Inflammatory macrophage (primary cell): Measurements from ENCODE around the gene NALCN.

ENCODE experiments used
- DNase-seq, 2 donors: peaks; one replicate each; pipeline ENCODE4 v3.0.0-alpha.2; 2020 to 2022
- total RNA-seq, 18 experiments: gene quantifications; one replicate each; lab custom pipeline; 2026; ENCODE audit warnings: mixed read lengths in 6 of 18, inconsistent platforms in 2 of 18; lab: John Stamatoyannopoulos, UW

Gene NALCN
- total RNA-seq: 0 to 0.49 (median 0.04) reads per million in 18 experiments

DNA sequence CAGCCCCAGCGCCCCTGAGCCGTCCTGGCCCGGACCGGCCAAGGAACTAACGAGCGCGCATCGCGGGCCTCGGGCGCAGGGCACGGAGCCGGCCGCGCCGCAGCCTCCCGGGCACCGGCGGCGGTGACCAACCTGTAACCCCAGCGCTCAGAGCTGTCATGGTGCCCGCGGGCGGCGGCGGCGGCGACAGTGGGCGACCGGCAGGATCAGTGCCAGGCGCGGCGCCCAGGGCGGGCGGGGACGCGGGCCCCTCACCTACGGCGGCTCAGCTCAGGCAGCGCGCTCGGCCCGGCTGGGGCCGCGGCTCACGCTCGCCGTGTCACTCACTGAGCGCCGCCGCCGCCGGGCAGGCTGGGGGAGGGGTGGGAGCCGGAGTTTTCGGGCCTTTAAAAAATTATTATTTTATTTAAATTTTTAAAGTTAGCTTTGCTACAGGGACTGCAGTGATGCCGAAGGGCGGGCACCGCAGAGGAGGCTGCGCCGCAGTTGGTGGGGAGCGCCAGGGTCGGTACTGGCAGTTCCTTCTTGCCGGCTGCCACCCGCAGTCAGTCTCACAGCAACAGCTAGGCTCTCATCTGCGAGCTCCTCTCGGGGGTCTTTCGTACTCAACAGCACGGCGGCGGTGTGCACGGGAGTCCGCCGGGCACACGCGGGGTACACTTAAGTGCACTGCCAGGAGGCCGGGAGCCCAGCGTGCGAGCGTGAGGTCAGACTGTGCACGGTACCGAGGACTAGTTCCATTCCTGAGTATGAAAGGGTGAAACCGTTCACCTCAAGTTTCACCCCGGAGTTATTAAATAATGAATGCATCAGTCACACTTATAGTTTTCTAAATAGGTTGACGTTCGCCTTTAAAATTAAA is at the start of gene NALCN:
NALCN (minus strand) TSS at position 328 of the 862 bp plus-strand sequence. CDS start 17,382 bp downstream, outside the sequence.
- DNase-seq: no peak

DNA sequence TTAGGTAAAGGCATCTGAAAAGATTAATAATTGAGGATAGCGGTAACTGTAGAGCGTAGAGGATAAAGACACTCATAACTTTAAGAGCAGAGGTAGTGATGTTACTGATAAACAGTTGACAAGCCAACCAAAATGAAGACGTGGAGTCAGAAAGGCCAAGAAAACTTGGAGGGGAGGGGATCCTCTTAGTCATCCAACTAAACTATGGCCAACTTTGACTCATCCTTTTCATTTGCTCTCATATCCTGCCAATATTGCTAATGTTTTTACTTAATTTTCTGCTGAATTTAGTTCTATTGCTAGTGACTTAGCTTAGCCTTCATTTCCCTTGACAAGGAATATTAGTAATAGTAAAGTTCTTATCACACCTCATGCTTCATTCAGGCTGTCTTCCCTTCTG is 49.6 kb upstream of the NALCN start:
- DNase-seq: no peak

DNA sequence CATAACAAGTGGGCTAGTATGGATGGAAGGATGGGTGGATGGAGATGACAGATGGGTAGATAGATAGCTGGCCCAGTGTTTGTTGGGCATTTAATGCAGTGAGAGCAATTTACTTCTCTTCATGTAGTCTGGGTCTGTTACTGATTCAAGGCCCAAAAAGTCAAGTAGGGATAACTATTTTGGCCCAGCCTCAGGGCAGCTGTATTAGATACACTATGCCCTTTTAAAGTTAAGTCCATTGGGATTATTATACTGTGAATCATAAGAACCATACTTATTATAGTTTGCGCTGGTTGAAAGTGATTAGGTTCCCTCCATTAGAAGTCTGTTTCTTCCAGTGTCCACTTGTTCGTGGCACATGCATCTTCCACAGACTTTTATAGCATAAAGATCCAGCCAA is 40.9 kb upstream of the NALCN start:
- no peak for DNase-seq

DNA sequence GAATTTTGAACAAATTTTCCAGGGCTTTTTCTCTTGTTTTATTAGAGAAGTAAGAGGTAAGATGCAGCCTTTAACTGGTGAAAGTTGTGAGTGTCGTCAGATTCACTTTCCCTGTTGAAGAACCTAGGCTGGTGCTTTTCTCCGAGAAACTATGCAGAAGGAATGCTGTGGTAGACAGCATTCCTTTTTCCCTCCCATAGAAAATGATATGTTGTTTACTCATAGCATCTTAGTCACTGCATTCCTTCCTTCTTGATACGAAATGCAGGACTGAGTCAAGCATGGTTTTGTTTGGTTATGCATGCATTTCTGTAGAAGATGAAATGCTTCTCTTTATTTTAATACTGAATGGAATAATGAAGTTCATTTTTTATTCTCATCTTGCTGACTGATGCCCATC is 39.6 kb upstream of the NALCN start:
- no peak for DNase-seq

DNA sequence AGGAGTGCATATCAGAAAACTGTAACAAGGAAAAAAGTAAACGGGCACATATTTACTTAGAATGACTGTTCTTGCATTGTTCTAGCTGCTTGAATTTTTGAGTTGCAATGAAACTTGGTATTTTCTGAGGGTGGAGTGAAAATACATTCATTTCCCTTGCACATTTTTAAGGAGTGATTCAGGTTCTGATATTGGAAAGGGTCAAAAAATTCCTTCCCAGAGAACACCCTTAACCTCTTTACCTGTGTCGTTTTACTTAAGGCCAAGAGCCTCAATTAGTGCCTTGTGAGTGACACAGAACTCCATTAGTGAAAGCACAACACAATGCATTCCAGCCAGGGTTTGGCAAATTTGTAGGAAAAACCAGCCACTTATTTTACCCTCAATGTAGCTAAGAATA is 38.5 kb upstream of the NALCN start:
- DNase-seq: no peak

DNA sequence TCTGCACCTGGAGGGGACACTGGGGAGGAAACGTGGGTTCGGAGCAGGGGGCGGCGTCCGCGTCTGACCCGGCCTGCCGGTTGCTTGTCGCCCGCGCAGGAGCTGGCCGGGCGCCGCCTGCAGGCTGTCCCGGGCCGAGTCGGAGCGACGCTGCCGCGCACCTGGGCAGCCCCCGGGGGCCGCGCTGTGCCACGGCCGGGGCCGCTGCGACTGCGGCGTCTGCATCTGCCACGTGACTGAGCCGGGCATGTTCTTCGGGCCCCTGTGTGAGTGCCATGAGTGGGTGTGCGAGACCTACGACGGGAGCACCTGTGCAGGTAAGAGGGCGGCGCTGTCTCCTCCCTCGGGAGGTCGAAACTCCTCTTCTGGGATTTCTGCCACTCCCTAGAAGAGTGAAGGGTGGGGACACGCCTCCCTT is 37.5 kb upstream of the NALCN start:
- DNase-seq: no peak

DNA sequence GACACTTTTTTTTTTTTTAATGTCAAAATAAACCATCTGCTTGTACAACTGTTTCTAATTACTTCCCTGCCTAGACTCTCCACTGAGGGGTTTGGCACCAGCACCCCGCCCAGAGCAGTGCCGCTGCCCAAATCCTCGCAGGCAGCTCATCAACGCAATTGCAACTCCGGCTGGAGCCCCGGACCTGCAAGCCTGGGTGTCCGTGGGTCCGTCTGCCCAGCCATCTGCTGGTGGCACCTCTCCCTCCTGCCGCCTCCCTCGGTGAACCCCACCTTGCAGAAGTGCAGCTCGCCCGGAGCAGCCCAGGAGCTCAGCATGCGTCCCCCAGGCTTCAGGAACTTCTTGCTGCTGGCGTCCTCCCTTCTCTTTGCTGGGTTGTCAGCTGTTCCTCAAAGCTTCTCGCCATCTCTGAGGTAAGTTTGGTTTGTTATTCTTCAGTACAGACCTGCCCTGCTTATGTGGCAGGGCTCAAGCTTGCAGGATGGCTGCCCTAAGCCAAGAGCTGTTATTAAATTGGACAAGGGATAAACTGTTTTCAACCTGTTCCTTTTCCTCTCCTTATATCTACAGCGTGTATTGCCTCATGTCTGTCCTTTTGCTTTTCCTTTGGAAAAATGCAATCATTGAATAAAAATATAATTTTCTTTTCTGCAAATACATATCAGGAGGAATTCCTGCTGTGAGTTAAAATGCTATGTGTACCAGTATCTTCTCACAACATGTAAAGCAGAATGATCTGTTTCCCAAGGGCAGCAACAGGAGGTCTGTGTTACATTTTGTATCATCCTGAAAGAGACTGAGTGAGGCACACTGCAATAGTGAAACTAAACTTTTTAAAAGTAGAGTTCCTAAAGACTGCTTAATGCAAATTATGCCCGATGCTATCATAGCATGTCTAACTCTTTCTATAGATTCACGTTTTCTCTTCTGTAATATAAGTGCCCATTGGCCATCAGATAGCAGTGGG is 36.5 kb upstream of the NALCN start, which contains the start of gene ITGBL1:
ITGBL1 (plus strand) TSS at position 157 of the 967 bp plus-strand sequence; CDS start at position 316, 159 bp downstream.
- no peak for DNase-seq

DNA sequence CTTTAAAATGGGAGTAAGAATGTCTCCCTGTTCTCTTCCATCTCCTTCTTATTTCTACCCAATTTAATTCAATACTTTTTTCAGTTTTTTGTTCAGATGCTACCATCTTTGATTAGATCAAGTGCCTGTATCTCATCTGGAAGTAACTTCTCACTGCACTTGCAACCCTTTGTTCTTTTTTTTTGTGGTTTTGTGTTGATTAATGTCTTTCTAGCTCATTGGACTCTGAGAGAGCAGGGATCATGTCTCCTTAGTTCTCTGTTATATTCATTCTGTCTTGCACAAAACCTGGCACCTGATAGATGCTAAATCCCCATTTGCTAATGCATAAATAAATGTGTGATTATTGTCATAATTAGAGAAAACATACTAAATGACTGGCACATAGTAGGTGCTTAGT is 35.3 kb upstream of the NALCN start:
- DNase-seq: no peak

DNA sequence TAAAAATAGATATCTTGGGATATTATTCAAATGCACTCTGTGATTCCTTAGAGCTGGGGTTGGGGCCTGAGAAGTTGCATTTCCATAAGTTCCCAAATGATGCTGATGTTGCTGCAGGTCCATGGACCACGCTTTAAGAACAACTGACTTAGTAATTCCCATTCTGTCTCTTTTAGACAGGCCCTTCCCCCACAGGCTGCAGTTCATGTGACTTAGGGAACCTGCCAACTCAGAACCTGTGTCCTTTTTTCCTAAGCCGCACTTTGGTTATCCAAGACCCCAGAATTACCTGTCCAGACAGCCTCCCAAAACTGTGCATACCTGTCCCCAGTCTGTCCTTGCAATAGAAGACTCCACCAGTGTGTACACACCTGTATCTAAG is 34.4 kb upstream of the NALCN start:
- no peak for DNase-seq

DNA sequence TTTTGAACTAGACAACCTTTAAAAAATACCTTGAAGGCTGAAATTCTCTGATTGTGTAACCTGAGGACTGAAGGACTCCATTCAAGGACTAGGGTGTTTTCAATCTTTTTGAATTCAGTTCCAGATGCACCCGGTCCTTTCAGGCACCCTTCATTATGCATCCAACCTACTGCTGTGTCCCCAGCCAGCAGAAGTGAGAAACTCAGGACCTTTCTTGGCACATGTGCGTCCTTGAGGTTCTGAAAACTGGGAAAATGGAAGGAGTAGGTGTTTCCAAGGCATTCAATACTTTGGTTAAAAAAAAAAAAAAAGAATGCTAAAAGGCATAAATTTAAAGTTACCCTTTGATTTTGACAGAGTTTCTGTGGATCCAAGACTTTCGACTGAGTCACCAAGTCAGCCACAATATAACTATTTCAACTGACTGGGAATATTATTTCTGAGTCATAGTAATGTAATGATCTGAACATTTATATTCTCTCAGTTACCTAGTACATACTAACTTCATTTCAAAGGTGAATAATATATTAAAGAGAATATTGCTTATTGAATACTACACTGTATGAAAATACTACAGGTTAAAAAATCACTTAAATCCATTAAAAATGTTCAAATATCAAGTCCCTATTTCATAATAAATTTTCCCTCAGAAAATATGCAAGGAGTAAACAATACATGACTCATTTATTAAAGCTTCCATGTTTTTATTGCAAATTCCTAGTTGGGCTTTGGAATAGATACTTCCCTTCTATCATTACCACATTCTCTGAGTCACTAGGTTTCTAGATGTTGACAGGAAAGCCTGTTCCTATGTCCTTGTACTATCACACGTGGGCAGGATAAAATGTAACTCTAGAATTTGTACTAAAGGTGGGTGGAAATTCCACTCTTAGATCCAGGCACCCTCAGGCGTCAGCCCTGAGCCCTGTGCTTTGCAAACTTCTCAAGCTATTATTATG is 33.8 kb upstream of the NALCN start:
- no peak for DNase-seq

DNA sequence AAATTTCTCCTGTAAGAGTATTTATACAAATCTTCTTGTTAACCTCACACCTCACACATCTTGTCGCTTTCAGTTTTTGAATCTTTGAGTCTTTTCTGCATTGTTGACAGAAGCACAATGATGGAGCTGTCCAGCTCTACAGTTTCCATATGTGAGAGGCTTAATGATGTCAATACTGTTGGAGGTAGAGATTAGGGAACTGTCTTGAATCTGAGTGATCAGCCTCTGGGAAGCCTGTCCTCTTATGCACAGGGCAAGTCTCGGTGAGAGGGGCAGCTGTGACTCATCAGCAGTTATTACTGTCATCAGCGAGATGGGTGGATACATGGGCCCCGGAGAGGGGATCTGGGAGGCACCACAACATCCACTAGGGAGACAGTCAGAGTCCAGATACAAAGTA is 31.5 kb upstream of the NALCN start:
- no peak for DNase-seq

DNA sequence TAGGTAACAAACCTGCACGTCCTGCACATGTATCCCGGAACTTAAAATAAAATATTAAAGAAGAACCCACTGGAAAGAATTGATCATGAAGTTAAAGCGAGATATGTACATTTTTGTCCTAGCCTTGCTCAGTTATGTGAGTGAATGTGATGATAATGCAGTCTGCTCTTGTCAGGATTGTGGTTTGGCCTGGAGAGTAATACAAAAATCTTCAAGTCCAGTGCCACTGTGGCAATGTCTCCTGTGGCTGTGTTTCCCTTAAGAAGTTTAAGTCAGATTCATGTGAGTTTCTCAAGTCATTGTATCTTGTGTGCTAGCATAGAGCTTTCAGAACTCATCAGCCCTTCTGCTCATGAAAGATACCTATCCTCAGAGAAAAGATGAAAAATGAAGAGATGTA is 18.2 kb upstream of the NALCN start:
- DNase-seq: no peak

DNA sequence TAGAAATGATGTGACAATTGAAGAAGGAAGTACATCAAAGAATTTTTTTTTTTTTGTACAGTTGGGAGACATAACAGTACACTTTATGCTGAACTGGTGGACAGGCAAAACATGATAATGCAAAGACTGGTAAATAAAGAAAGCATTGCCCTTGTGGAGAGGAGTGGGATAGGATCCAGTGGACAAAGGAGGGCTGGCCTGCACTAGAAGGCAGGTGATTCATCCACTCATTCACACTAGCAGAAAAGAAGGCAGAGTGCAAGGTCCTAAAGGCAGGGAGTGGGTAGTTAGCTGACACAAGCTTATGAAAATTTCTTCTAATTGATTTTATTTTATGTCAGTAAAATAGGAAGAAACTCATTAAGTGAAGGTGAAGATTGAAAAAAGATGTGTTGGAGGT is 17.6 kb upstream of the NALCN start:
- DNase-seq: no peak

DNA sequence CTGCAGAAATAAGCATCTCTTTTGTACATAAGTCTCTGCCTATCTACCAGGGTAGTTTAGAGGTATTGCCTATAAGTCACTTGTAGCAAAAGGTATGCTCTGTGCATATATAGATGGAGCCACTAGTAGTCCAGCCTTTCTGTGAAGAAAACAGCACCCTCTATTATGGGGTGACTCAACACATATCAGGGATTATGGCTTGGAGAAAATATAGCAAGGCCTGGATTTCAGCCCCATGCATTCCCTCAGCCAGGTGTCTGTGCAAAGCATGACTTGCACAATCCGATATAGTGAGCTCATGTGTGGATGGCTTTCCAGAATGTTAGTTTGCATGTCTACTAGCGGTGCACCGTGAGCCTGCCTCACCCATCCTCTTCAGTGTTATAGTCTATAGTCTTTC is 13.4 kb upstream of the NALCN start:
- DNase-seq: no peak

DNA sequence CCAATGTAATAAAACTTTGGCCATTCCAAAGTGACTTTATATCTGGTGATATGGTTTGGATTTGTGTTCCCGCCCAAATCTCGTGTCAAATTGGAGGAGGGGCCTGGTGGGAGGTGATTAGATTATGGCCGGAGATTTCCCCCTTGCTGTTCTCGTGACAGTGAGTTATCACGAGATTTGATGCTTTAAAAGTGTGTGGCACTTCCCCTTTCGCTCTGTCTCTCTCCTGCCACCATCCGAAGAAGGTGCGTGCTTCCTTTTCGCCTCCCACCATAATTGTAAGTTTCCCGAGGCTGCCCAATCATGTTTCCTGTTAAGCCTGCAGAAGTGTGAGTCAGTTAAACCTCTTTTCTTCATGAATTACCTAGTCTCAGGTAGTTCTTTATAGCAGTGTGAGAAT is 9.3 kb upstream of the NALCN start:
- no peak for DNase-seq

DNA sequence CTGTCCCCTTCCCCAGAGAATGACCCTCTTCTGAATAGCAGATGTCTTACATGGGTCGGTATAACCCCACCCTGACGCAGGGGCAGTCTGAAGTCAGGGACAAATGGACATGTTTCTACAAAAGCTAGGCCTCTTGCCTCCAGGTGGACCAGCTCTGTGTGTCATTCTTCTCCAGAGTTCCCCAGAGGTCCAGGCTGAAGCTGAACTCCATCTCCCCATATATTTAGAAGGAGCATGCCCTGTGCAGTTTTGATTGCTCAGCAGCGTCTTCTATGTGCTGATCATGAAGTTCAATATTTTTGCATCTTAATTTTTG is 8.8 kb upstream of the NALCN start:
- DNase-seq: no peak

DNA sequence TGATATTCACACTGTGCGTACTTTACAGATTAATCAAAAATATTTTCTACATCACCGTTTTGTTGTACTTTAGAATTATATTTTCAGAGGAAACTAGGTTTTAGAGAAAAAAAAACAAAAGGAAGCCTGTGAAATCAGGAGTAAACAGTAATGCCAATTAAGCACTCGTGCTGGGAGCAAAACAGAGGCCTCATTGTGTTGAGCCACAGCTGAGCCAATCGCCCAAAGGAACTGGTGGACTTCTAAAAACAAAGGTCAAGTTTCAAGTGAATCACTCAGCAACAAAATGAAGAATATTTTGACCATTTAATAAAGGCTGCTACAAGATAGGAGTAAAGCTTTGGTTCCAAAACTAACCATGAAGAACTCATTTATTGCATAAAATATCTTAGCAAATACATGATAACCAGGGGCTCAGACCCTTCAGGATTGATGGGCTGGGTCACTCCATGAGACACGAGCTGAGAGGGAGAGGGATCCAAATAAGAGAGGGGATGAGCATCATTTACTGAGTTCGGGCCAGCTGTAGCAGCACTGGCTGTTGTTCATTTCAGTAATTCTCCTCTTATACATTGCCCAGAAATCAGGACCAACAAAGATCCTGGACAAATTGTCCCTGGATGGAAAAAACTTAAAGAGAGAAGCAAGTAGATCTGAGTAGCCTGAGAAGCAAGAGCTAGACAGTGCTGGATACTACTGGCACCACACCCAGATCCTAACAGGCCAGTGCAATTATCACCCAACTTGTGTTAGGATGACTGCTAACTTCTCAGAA is 8.3 kb upstream of the NALCN start:
- no peak for DNase-seq

DNA sequence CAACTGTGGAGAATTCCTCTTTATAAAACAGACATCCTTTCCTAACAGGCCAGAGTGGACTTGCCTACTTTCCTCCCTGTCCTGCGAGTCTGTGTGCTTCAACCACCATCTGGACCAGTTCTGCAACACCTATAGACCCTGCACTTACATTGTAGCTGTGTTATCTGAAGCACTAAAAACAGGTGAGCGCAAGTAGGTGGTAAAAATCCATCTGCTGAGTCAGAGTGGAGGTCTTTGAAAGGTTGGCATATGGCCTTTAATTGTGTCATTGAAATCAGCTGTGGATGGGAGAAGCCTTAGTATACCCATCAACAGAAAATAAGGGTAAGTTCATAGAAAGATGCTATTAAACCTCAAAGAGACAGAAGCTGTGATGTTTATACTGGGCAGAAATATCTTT is 7.6 kb upstream of the NALCN start:
- no peak for DNase-seq

DNA sequence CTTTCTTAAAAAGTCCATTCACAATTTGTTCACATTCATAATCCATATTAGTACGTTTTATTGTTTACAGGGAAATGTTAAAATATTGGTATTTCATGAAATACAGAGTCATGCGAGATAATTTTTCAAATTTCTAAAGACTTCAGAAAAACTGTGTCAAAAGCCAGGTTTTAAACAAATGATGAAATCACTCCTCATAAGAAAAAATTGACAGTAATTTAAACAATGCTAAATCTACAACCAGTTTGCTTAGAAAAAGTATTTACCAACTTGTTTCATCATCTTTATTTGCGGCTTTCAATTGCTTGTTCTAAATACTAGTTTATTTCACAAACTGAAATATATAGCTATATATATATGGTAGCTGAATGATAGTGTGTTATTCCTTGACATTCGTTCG is 1.2 kb upstream of the NALCN start:
- no peak for DNase-seq

DNA sequence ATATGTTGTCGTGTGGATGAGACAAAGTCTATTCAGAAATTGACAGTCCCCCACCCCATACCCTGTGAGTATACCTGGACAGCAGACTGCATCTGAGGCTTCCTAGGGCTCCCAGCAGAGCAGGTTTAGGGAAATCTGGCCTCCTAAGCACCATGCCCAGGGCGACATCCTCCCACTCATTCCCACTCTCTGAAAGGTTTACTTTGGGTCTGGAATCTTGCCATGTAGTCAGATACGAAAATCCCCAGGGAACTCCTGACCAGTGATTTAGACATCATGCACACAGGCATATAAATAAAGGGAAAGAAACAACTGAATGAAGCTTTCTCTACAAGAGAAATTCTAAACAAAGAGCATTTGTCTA is 717 bp upstream of the NALCN start:
- no peak for DNase-seq

DNA sequence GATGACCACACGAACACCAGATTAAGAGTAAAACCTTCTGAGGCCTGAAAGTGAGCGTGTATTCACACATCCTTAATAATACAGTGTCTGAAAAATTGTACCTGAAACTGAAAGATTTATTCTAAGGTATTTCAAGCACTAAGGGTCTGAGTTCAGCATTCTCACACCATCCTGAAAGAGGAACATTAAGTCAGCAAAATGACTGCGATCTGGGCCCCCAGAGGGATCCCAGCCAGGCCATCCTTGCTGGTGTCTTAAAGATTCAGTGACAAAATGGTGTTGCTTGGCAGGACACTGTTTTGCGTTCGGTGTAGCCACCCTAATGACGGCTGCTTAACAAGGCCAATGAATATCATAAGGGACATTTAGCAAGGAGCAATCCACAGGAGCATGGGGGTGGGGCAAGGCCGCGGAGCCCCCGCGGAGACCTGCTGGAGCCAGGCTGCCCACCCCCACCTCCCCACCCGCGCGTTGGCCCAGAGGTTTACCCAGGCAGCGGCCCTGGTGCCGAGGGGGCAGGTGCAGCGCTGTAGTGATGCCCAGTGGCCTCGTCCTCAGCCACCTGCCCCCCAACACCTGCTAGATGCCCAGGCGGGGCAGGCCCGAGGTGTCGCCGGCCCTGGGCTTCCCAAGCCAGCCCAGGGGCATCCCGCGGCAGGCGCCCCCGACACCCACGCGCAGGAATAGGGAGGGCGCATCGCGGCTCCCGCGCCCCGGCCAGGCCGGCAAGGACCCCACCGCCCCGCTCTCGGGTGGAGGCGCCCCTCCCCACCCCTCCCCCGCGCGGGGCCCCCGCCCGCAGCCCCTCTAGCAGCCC is 742 bp downstream of the NALCN start:
- DNase-seq: no peak
